Ecto neural progenitor cell (in vitro differentiated cells): ENCODE data around the gene LGR6.
"Not testable (repeated sequence)": the region's sequence is repeated elsewhere in the genome, so short reads cannot be mapped to it uniquely, and the experiment has no call there.

Experiments used
- DNase-seq: peaks from one replicate; pipeline ENCODE4 v3.0.0-alpha.2; 2018; ENCODE audit warnings: low spot score

LGR6 gene

DNA sequence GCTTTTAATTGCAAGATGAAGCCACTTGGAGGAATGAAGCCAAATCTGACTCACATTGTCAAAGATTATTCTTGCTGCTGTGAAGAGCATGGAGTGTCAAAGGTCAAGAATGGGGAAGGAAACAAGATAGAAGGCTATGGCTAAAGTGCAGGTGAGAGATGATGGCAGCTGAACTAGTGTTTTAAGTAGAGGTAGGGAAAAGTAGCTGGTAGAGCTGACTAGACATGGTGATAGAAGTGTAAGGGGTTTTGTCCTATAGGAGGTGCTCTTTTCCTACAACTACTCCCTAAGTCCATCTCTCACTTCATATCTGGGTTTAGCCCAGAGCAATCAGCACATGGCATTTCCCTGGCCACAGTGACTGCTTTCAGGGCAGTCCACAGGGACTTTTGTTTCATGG, 136.3 kb downstream of the LGR6 start:
- no peak for DNase-seq

DNA sequence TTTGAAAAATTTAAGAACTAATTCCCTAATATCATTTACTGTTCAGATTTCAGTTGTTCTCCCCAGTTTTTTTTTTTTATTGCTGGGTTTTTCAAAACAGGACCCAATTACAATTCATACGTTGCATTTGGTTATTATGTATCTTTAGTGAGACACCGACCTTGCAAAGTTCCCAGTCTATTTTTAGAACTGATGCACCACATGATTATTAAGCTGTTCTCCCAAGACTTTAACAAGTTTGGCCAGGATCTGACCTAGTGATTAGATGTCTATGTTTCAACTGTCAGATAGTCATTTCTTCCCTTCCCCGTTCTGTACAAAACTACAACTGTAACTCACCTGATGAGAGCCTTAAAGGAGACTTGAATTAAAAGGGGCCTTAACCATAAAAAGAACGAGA, 140.3 kb downstream of the LGR6 start:
- DNase-seq, result no peak

DNA sequence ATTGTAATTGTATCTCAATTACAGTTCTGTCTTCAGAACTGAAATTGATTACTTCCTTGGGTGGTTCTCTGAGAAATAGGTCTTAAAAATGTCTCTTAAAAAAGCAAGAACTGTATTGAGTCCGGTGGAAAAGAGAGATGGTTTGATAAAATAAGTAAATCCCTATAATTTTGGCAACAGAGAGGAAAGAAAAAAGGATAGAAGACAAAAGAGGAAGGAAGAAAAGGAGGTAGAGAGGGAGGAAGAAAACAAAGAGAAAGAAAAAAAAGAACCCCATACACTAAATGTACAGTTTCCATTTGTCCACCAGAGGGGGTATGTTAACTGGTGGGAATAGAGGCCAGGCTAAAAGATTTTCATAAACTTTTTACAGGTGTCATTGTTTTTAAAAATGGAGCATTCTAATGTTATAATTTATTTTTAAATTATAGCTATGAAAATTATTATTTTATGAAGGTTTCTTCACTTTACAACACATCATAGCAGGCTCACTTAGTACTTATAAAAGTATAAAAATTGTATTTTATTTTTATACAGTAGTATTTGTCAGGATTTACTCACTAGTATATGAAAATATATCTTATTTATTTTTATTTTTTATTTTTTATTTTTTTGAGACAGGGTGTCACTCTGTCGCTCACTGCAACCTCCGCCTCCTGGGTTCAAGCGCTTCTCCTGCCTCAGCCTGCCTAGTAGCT, 150.2 kb downstream of the LGR6 start:
- no peak for DNase-seq

GRCh38 chr1:202348005-202348508, 154.5 kb downstream of the LGR6 start:
- DNase-seq, result no peak

GRCh38 chr1:202348509-202349205, 155.1 kb downstream of the LGR6 start, which contains the start of gene PPP1R12B:
TSS of gene PPP1R12B (plus strand) at chr1:202348699. CDS start at chr1:202348852, 153 bp downstream.
- peak; percentile 98 for DNase-seq

GRCh38 chr1:202349206-202349928, 155.8 kb downstream of the LGR6 start:
- DNase-seq, result no peak

GRCh38 chr1:202351725-202352124, 158.1 kb downstream of the LGR6 start:
- no peak for DNase-seq

DNA sequence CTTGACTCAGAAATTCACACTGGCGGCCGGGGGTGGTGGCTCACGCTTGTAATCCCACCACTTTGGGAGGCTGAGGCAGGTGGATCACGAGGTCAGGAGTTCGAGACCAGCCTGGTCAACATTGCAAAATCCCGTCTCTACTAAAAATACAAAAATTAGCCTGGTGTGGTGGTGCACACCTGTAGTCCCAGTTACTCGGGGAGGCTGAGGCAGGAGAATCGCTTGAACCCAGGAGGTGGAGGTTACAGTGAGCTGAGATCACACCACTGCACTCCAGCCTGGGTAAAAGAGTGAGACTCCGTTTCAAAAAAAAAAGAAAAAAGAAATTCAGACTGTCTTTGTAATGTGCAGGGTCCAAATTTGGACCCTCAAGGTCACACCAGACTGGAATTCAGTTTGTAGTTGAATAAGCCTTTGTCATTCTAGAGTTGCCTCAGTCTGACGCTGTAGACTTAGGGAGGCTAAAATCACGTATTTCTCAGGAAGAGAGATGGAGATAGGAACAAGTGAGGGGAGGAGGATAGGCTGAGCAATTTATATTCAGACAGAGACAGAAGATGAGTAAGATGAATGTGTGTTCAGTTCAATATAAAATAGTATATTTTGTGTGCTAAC, 159.1 kb downstream of the LGR6 start:
- DNase-seq, result not testable (repeated sequence)

GRCh38 chr1:202355944-202356553, 162.4 kb downstream of the LGR6 start:
- no peak for DNase-seq

DNA sequence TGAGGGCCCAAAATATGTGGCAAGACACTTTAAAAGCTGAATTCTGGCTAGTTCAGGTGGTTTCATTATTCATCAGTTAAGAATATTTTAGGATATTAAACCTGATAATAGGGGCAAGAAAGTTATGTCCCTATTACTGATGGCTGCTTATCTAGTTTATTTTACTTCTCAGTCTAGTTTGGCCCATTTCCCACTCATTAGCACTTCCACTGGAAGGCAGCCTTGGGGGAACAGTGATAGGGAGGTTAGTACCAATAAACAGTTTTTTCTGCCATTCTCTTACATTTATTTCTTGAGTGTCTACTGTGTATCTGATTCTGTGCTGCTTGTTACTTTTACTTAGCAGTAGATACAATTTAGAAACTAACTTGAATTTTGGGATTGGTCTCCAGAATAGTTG, 163.9 kb downstream of the LGR6 start:
- DNase-seq, result no peak

GRCh38 chr1:202361224-202361623, 167.6 kb downstream of the LGR6 start:
- no peak for DNase-seq

DNA sequence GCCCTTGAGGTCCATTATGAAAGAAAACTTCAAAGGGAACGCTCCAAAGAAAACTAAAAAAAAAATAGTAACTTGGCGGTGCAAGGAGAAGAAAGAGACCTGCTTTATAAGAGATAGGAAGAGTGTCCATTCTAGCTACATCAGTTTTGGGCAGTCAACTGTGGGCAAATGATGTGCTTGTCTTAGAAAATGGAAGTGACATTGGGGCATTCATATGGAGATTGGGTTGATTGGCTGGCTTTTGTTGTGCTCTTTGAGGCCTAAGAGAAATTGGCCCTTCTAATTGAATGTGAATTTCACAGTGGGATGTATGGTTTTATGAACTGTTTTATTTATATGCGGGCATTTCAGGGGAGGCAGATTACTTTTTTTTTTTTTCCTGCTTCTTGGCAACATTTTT, 168.1 kb downstream of the LGR6 start:
- no peak for DNase-seq

- no peak for DNase-seq
Measured at GRCh38 chr1:202362212-202362611, 168.6 kb downstream of the LGR6 start.

- DNase-seq, result no peak
Measured at GRCh38 chr1:202365092-202365815, 171.7 kb downstream of the LGR6 start.

GRCh38 chr1:202367271-202367670, 173.7 kb downstream of the LGR6 start:
- DNase-seq, result no peak
